Omental fat pad (tissue), 4 donors: ENCODE measurements around the gene RNF168. TPM values are rescaled to one million over a fixed set of nuclear protein-coding genes. Genes with fewer than 3 reads are reported as not detected.
"Not testable (repeated sequence)": the region's sequence is repeated elsewhere in the genome, so short reads cannot be mapped to it uniquely, and the experiment has no call there.

Experiments used
- ATAC-seq: fragments of 150-250 bp; one replicate; pipeline ENCODE4 v1.9.1; 2016; ENCODE audit warnings: mild to moderate bottlenecking, moderate library complexity; ENCODE audit not compliant: low FRiP score
- DNase-seq: peaks from one replicate; pipeline ENCODE4 v3.0.0-alpha.2; 2019; ENCODE audit warnings: low spot score
- total RNA-seq, 4 donors: library from RNA; depleted of rRNA; stranded (reverse); fragments of >200 nt; gene quantifications; one replicate each; pipeline ENCODE4 v1.1.0, GENCODE V29; 2016
- TF ChIP-seq, protein P1 (sequence below), 3 donors: fragments of 450-650 bp; IDR thresholded peaks; one replicate each; pipeline ENCODE4 v1.5.1; 2016 to 2017; ENCODE audit warnings: antibody characterized with exemption in 3 of 3, mild to moderate bottlenecking in 3 of 3, moderate library complexity in 2 of 3

The RNF168 gene
- total RNA-seq, 4 donors from 2014 or later = 18.5 to 34.5 (median 20.2) TPM

DNA sequence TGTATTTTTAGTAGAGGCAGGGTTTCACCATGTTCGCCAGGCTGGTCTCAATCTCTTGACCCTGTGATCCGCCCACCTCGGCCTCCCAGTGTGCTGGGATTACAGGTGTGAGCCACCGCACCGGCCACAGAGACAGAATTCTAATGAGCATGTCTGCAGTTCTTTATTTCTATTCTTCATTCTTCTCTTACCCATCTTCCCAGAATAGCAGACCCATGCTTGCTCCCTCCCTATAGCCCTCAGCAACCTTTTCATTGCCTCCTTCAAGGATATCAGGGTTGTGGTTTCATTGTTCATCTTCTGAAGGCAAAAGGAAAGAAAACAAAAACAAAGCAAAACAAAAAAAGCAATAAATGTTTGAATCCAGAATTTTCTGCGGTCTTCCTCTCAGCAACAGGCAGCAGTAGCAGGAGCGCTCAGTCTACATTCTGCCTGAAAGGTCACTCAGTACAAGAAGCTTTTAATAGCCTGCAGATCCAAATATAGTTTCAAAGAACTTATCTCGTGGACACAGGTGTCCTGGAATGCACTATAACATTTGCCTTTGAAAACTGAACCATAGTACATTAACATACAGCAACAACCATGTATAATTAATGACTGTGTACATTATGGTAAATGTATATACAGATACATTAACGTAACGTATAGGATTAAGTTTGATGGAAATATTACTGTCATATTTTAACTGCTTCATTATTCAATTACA, 11.5 kb upstream of the RNF168 start, which contains the start of gene SMCO1:
TSS of gene SMCO1 (minus strand) at position 434 of the 709 bp plus-strand sequence. CDS start at position 297, 137 bp downstream.
- no peak for ATAC-seq
- no peak for DNase-seq

DNA sequence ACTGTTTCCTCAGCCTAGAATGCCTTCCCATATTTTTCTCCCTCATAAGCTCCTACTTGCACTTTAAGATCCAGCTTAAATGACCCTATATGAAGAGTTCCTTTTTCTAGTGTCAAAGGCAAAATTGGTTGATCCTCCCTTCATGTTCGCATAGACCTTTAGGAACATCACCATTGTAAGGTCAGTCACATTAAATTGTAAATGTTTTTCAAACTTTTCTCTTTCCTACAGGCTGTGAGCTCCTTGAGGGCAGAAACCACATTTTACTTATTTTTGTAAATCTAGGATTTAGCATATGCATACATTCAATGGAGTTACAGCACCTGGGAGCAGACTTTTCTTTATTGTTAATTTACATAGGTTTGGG, 10.8 kb upstream of the RNF168 start:
- ATAC-seq = no peak
- TF ChIP-seq, protein P1, sequence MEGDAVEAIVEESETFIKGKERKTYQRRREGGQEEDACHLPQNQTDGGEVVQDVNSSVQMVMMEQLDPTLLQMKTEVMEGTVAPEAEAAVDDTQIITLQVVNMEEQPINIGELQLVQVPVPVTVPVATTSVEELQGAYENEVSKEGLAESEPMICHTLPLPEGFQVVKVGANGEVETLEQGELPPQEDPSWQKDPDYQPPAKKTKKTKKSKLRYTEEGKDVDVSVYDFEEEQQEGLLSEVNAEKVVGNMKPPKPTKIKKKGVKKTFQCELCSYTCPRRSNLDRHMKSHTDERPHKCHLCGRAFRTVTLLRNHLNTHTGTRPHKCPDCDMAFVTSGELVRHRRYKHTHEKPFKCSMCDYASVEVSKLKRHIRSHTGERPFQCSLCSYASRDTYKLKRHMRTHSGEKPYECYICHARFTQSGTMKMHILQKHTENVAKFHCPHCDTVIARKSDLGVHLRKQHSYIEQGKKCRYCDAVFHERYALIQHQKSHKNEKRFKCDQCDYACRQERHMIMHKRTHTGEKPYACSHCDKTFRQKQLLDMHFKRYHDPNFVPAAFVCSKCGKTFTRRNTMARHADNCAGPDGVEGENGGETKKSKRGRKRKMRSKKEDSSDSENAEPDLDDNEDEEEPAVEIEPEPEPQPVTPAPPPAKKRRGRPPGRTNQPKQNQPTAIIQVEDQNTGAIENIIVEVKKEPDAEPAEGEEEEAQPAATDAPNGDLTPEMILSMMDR (IDR thresholded peaks at IDR 0.05) = no peak

More for the DNA sequence above, 11.5 kb upstream of the RNF168 start, which contains the start of gene SMCO1:
- TF ChIP-seq, protein P1 (IDR thresholded peaks at IDR 0.05) = no peak

DNA sequence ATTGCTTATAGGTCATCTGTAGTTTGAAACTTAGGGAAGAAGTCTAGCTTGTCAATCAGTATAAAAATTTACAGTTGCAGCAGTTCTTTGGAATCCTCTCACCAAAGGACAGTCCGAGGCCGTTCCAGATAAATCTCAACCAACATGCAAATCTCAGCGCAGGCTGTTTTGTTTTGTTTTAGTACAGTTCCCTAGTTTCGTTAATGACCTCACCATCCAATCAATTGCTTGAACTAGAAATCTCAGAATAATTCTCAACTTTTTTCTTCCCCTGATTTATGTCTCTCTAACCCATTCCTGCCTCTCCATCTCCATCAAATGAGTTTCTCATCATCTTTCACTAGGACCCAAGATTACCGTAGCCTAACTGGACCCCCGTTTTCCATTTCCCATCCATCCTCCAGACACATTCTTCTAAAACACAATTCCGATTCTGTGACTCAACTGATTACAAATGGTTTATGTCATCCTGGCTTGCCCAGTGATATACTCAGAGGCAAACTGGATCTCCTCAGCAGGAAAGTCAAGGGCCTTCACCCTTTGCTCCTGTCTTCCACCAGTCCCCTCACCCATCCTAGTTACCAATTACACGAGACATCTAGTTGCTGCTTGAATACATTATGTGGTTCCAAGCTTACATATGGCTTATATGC, 10.3 kb upstream of the RNF168 start:
- TF ChIP-seq, protein P1 (IDR thresholded peaks at IDR 0.05) = no peak
- no peak for DNase-seq
- no peak for ATAC-seq

More for the DNA sequence above, 10.8 kb upstream of the RNF168 start:
- DNase-seq = no peak

DNA sequence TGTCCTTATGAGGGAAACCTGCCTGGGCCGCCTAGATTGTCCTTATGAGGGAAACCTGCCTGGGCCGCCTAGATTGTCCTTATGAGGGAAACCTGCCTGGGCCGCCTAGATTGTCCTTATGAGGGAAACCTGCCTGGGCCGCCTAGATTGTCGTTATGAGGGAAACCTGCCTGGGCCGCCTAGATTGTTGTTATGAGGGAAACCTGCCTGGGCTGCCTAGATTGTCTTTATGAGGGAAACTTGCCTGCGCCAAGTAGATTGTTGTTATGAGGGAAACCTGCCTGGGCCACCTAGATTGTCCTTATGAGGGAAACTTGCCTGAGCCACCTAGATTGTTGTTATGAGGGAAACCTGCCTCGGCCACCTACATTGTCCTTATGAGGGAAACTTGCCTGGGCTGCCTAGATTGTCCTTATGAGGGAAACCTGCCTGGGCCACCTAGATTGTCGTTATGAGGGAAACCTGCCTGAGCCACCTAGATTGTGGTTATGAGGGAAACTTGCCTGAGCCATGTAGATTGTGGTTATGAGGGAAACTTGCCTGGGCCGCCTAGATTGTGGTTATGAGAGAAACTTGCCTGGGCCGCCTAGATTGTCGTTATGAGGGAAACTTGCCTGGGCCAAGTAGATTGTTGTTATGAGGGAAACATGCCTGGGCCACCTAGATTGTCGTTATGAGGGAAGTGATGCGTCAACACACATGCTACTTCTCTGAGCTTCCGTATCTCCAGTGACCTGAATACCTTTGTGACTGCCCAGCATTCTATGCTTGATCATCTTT, 8.3 kb upstream of the RNF168 start:
- not testable (repeated sequence) for ATAC-seq, DNase-seq

DNA sequence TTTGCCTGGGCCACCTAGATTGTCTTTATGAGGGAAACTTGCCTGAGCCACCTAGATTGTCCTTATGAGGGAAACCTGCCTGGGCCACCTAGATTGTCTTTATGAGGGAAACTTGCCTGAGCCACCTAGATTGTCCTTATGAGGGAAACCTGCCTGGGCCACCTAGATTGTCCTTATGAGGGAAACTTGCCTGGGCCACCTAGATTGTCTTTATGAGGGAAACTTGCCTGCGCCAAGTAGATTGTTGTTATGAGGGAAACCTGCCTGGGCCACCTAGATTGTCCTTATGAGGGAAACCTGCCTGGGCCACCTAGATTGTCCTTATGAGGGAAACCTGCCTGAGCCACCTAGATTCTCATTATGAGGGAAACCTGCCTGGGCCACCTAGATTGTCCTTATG, 7.5 kb upstream of the RNF168 start:
- not testable (repeated sequence) for ATAC-seq, DNase-seq

DNA sequence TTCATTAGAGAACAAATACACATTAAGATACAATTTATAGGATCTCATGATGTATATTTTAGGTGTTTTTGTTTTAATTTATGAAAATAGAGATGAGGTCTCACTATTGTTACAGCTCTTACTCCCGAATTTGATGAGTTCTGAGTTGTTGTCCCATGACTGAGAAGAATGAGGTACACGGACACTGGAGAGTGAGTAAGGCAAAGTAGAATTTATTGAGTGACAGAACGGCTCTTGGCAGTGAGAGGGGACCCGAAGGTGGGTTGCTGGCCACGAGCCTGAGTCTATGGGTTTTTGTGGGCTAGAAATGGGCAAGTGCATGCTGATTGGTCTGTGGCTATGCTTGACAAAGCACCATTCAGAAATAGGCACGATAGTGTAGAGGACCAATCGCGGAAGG, 3.1 kb upstream of the RNF168 start:
- ATAC-seq = no peak
- no peak for DNase-seq
- TF ChIP-seq, protein P1 (IDR thresholded peaks at IDR 0.05) = no peak

DNA sequence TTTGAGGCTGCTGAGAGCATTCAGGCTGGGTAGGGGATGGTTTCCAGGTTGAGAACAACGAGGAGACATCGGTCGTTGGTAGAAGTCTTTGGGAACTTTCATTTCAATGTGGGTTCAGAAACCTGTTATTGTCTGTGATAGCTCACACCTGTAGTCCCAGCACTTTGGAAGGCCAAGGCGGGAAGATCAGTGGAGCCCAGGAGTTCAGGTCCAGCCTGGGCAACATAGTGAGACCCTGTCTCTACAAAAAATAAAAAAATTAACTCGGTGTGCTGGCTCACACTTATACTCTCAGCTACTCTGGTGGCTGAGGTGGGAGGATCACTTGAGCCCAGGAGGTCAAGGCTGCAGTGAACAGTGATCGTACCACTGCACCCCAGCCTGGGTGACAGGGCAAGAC, 988 bp upstream of the RNF168 start:
- DNase-seq = no peak
- no peak for ATAC-seq
- TF ChIP-seq, protein P1 (IDR thresholded peaks at IDR 0.05) = no peak

DNA sequence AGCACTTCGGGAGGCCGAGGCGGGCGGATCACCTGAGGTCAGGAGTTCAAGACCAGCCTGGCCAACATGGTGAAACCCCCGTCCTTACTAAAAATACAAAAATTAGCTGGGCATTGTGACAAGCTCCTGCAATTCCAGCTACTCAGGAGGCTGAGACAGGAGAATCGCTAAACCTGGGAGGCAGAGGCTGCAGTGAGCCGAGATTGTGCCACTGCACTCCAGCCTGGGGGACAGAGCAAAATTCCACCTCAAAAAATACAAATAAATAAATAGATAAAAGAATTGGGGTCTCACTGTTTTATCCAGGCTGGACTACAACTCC, 470 bp upstream of the RNF168 start:
- not testable (repeated sequence) for ATAC-seq, DNase-seq
